Suprapubic skin (tissue), 4 donors: ENCODE data around the gene SETBP1.

ENCODE experiments used
- POLR2A ChIP-seq, 2 donors: fragments of 450-650 bp; IDR thresholded peaks; one replicate each; pipeline ENCODE4 v1.6.1; 2017; ENCODE audit warnings: antibody characterized with exemption in 2 of 2, mild to moderate bottlenecking in 2 of 2, moderate library complexity in 2 of 2
- POLR2AphosphoS5 ChIP-seq, 3 donors: sonication (generic); formaldehyde crosslinking; IDR thresholded peaks; one replicate each; pipeline ENCODE4 v1.6.1; 2017; ENCODE audit warnings: antibody characterized with exemption in 3 of 3
- TF ChIP-seq, protein P1 (sequence below), 2 donors: fragments of 200-600 bp in 1 of 2; fragments of 450-650 bp in 1 of 2; sonication (generic) in 1 of 2; IDR thresholded peaks; one replicate each; pipeline ENCODE4 v1.5.1; 2016 to 2019; ENCODE audit warnings: antibody characterized with exemption in 2 of 2, mild to moderate bottlenecking in 1 of 2, moderate library complexity in 1 of 2

DNA sequence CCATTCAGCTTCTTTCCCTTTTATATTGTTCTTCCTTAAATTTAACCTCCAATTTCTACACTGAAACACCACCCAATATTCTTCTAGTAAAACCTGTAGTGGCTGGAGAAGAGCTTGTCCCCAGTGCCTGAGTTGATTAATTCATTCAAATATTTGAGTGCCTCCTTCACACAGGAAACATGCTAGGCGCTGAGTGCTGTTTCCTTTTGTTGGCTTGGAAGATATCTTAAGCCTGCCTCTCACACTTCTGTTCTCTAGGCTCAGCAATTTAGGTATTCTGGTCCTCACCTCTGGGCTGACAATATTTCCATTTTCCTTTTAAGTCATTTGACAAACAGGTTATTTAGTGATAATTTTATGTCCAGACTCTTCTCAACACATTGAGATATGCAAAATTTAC, 185.4 kb downstream of the SETBP1 start:
- TF ChIP-seq, protein P1, sequence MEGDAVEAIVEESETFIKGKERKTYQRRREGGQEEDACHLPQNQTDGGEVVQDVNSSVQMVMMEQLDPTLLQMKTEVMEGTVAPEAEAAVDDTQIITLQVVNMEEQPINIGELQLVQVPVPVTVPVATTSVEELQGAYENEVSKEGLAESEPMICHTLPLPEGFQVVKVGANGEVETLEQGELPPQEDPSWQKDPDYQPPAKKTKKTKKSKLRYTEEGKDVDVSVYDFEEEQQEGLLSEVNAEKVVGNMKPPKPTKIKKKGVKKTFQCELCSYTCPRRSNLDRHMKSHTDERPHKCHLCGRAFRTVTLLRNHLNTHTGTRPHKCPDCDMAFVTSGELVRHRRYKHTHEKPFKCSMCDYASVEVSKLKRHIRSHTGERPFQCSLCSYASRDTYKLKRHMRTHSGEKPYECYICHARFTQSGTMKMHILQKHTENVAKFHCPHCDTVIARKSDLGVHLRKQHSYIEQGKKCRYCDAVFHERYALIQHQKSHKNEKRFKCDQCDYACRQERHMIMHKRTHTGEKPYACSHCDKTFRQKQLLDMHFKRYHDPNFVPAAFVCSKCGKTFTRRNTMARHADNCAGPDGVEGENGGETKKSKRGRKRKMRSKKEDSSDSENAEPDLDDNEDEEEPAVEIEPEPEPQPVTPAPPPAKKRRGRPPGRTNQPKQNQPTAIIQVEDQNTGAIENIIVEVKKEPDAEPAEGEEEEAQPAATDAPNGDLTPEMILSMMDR (IDR thresholded peaks at IDR 0.05), result no peak
- no peak for TF ChIP-seq POLR2A (IDR thresholded peaks at IDR 0.05)
- no peak for TF ChIP-seq POLR2AphosphoS5 (IDR thresholded peaks at IDR 0.05)
